OCI-LY1 (cell line): ENCODE results near the gene RGS17.

Experiments used
- CTCF ChIP-seq: fragments of 200-600 bp; sonication (generic), shearing (Covaris generic); IDR thresholded peaks from 2 replicates; pipeline ENCODE4 v1.5.1; 2017; ENCODE audit warnings: mild to moderate bottlenecking, antibody characterized with exemption, low read length, moderate library complexity, mixed read lengths
- EZH2 ChIP-seq: fragments of 200-600 bp; sonication (generic), shearing (Covaris generic); IDR thresholded peaks from 2 replicates; pipeline ENCODE4 v1.8.0; 2017; ENCODE audit warnings: borderline replicate concordance, mixed run types, mild to moderate bottlenecking, antibody characterized with exemption, low read length, moderate library complexity, mixed read lengths

- TF ChIP-seq CTCF (no peak), EZH2 (no peak)
Measured at GRCh38 chr6:153018355-153018754, 112.7 kb downstream of the RGS17 start.
